PFSK-1 (cell line): ENCODE measurements around the gene RTEL1.

Source experiments
- SIN3A ChIP-seq: IDR thresholded peaks from 2 replicates; pipeline ENCODE4 v1.6.1; 2012; ENCODE audit warnings: mild to moderate bottlenecking, low read length, moderate library complexity, borderline replicate concordance; ENCODE audit not compliant: insufficient read depth
- TF ChIP-seq, protein P1 (sequence below), 2 experiments: IDR thresholded peaks; 2 replicates each; pipeline versions ENCODE4 v1.6.1 to v1.8.0; 2011 to 2012; ENCODE audit warnings: low read depth in 2 of 2, low read length in 2 of 2, control low read depth in 1 of 2, inconsistent platforms in 1 of 2, mild to moderate bottlenecking in 1 of 2, moderate library complexity in 1 of 2; ENCODE audit not compliant: insufficient read depth in 1 of 2

DNA sequence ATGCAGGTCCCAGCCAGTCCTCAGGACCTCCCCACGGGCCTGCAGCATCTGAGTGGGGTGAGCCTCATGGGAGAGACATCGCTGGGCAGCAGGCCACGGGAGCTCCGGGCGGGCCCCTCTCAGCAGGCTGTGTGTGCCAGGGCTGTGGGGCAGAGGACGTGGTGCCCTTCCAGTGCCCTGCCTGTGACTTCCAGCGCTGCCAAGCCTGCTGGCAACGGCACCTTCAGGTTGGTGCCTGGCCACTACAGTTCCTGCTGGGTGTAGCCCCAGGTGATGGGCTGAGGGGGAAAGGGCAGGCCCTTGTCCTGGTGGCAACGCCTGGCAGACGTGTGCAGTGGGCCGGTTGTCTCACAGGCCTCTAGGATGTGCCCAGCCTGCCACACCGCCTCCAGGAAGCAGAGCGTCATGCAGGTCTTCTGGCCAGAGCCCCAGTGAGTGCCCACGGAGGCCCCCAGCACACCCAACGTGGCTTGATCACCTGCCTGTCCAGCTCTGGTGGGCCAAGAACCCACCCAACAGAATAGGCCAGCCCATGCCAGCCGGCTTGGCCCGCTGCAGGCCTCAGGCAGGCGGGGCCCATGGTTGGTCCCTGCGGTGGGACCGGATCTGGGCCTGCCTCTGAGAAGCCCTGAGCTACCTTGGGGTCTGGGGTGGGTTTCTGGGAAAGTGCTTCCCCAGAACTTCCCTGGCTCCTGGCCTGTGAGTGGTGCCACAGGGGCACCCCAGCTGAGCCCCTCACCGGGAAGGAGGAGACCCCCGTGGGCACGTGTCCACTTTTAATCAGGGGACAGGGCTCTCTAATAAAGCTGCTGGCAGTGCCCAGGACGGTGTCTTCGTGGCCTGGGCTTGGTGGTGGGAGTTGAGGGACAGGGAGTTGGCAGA lies 37.6 kb downstream of the RTEL1 start:
- TF ChIP-seq, protein P1, sequence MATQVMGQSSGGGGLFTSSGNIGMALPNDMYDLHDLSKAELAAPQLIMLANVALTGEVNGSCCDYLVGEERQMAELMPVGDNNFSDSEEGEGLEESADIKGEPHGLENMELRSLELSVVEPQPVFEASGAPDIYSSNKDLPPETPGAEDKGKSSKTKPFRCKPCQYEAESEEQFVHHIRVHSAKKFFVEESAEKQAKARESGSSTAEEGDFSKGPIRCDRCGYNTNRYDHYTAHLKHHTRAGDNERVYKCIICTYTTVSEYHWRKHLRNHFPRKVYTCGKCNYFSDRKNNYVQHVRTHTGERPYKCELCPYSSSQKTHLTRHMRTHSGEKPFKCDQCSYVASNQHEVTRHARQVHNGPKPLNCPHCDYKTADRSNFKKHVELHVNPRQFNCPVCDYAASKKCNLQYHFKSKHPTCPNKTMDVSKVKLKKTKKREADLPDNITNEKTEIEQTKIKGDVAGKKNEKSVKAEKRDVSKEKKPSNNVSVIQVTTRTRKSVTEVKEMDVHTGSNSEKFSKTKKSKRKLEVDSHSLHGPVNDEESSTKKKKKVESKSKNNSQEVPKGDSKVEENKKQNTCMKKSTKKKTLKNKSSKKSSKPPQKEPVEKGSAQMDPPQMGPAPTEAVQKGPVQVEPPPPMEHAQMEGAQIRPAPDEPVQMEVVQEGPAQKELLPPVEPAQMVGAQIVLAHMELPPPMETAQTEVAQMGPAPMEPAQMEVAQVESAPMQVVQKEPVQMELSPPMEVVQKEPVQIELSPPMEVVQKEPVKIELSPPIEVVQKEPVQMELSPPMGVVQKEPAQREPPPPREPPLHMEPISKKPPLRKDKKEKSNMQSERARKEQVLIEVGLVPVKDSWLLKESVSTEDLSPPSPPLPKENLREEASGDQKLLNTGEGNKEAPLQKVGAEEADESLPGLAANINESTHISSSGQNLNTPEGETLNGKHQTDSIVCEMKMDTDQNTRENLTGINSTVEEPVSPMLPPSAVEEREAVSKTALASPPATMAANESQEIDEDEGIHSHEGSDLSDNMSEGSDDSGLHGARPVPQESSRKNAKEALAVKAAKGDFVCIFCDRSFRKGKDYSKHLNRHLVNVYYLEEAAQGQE (IDR thresholded peaks at IDR 0.05; ENCODE audit: insufficient read depth in 1 of 2, low read depth in 2 of 2, low read length in 2 of 2): no peak
- no peak; the same call in 1 of the 2 replicates for TF ChIP-seq SIN3A
